OCI-LY3 (cell line): ENCODE measurements around the gene NQO2.
"Not testable (repeated sequence)": the region's sequence is repeated elsewhere in the genome, so short reads cannot be mapped to it uniquely, and the experiment has no call there.

Experiments
- H2AFZ ChIP-seq: fragments of 200-600, 300-600 bp; shearing (Covaris generic); 2 replicates; pipeline ENCODE4 v1.6.0; 2014; ENCODE audit warnings: antibody characterized with exemption, low read depth, low read length
- H3K27ac ChIP-seq: fragments of 200-600, 300-600 bp; sonication (generic); 2 replicates; pipeline ENCODE4 v1.5.1; 2014; ENCODE audit warnings: mild to moderate bottlenecking, low read length, moderate library complexity, mixed read lengths
- H3K27me3 ChIP-seq: fragments of 200-600, 300-600 bp; sonication (generic); 2 replicates; pipeline ENCODE4 v1.6.1; 2014; ENCODE audit warnings: low read depth, low read length, mixed read lengths
- H3K36me3 ChIP-seq: fragments of 200-600, 300-600 bp; sonication (generic); replicated peaks from 2 replicates; pipeline ENCODE3; 2014; ENCODE audit warnings: low read depth, low read length, mixed read lengths
- H3K4me1 ChIP-seq: fragments of 300-600, 200-600 bp; sonication (generic); 2 replicates; pipeline ENCODE4 v1.6.1; 2014; ENCODE audit warnings: low read length, mixed read lengths
- H3K4me2 ChIP-seq: fragments of 200-600, 300-600 bp; sonication (generic); 2 replicates; pipeline ENCODE4 v1.6.1; 2014; ENCODE audit warnings: low read length, mixed read lengths
- H3K4me3 ChIP-seq: fragments of 300-600, 200-600 bp; sonication (generic); 2 replicates; pipeline ENCODE4 v1.5.1; 2014; ENCODE audit warnings: antibody characterized with exemption, mild to moderate bottlenecking, low read length, moderate library complexity
- H3K79me2 ChIP-seq: fragments of 300-600, 200-600 bp; shearing (Covaris generic); 2 replicates; pipeline ENCODE4 v1.6.1; 2014; ENCODE audit warnings: mild to moderate bottlenecking, low read length, mixed read lengths
- H3K9ac ChIP-seq: fragments of 300-600, 200-600 bp; shearing (Covaris generic); 2 replicates; pipeline ENCODE4 v1.6.0; 2014; ENCODE audit warnings: mild to moderate bottlenecking, low read length, moderate library complexity
- H3K9me3 ChIP-seq: fragments of 200-600, 300-600 bp; shearing (Covaris generic); 2 replicates; pipeline ENCODE4 v1.6.1; 2014; ENCODE audit warnings: low read length, mixed read lengths; ENCODE audit not compliant: insufficient read depth
- H4K20me1 ChIP-seq: fragments of 200-600, 300-600 bp; sonication (generic); 2 replicates; pipeline ENCODE4 v1.6.1; 2016; ENCODE audit warnings: low read length, mixed read lengths; ENCODE audit not compliant: insufficient read depth
- CTCF ChIP-seq: fragments of 200-600, 300-600 bp; sonication (generic); IDR thresholded peaks from 2 replicates; pipeline ENCODE4 v1.5.1; 2014; ENCODE audit warnings: antibody characterized with exemption, low read length, low read depth
- EZH2phosphoT487 ChIP-seq: fragments of 200-600 bp; shearing (Covaris generic); IDR thresholded peaks from 2 replicates; pipeline ENCODE4 v1.6.1; 2018; ENCODE audit warnings: antibody characterized with exemption, mixed run types, low read depth

NQO2 gene

GRCh38 chr6:3005077-3005476, 5.4 kb downstream of the NQO2 start:
- Histone ChIP-seq H3K4me1 (no peaks in the 10 kb centered on the region; the same call in 1 of the 2 replicates), H3K9ac (no peak overlapping the region), H3K4me3 (no peak overlapping the region), H2AFZ (no peak overlapping the region), H3K36me3 (peaks cover 2% of the 10 kb centered on the region), H3K4me2 (no peak overlapping the region), H3K9me3 (no peaks in the 10 kb centered on the region), H3K79me2 (no peaks in the 10 kb centered on the region), H3K27ac (no peak overlapping the region), H4K20me1 (no peaks in the 10 kb centered on the region), H3K27me3 (no peaks in the 10 kb centered on the region)
- TF ChIP-seq CTCF = no peak

- Histone ChIP-seq H3K27me3 (no peaks in the 10 kb centered on the region), H2AFZ (no peak overlapping the region), H3K79me2 (no peaks in the 10 kb centered on the region), H4K20me1 (no peaks in the 10 kb centered on the region), H3K9ac (no peak overlapping the region), H3K36me3 (peaks cover 10% of the 10 kb centered on the region), H3K9me3 (no peaks in the 10 kb centered on the region), H3K4me2 (no peak overlapping the region), H3K4me1 (no peaks in the 10 kb centered on the region), H3K27ac (no peak overlapping the region), H3K4me3 (no peak overlapping the region)
- TF ChIP-seq CTCF (no peak), EZH2phosphoT487 (no peak)
These were observed 6.2 kb downstream of the NQO2 start for GRCh38 chr6:3005874-3006273.

GRCh38 chr6:3006476-3006875, 6.8 kb downstream of the NQO2 start:
- H3K9ac ChIP-seq = no peak overlapping the region
- no peak overlapping the region for H2AFZ ChIP-seq
- no peaks in the 10 kb centered on the region for H3K4me1 ChIP-seq
- peaks cover 16% of the 10 kb centered on the region for H3K36me3 ChIP-seq
- H3K27ac ChIP-seq = no peak overlapping the region
- no peaks in the 10 kb centered on the region for H3K27me3 ChIP-seq
- H3K79me2 ChIP-seq = no peaks in the 10 kb centered on the region
- H3K4me2 ChIP-seq = no peak overlapping the region
- H3K9me3 ChIP-seq = no peaks in the 10 kb centered on the region; the same call in 1 of the 2 replicates
- TF ChIP-seq CTCF (no peak), EZH2phosphoT487 (no peak)
- no peak overlapping the region for H3K4me3 ChIP-seq
- no peaks in the 10 kb centered on the region for H4K20me1 ChIP-seq

GRCh38 chr6:3007571-3007970, 7.9 kb downstream of the NQO2 start:
- Histone ChIP-seq H4K20me1 (no peaks in the 10 kb centered on the region), H3K4me3 (no peak overlapping the region), H3K9ac (no peak overlapping the region), H2AFZ (no peak overlapping the region), H3K9me3 (no peaks in the 10 kb centered on the region; the same call in 1 of the 2 replicates), H3K4me2 (no peak overlapping the region), H3K4me1 (no peaks in the 10 kb centered on the region), H3K27me3 (no peaks in the 10 kb centered on the region), H3K36me3 (peaks cover 27% of the 10 kb centered on the region), H3K79me2 (no peaks in the 10 kb centered on the region), H3K27ac (no peak overlapping the region)
- no peak for TF ChIP-seq EZH2phosphoT487
- no peak for TF ChIP-seq CTCF

GRCh38 chr6:3008712-3009265, 9.1 kb downstream of the NQO2 start:
- H4K20me1 ChIP-seq, H3K9me3 ChIP-seq, H3K4me1 ChIP-seq, H3K27ac ChIP-seq, H2AFZ ChIP-seq, H3K4me3 ChIP-seq, H3K79me2 ChIP-seq, H3K27me3 ChIP-seq, H3K4me2 ChIP-seq, H3K9ac ChIP-seq: not testable (repeated sequence)
- H3K36me3 ChIP-seq = peaks cover 31% of the 10 kb centered on the region
